Stimulated activated CD4-positive, alpha-beta T cell treated with anti-CD3 and anti-CD28 coated beads, Interleukin-12 subunit alpha, Interleukin-12 subunit beta, amount 100 ng/mL, for 4 hours (primary cell): ENCODE results near the gene ARID4B.
"Not testable (repeated sequence)": the region's sequence is repeated elsewhere in the genome, so short reads cannot be mapped to it uniquely, and the experiment has no call there.

Experiments used
- DNase-seq: peaks from one replicate; pipeline ENCODE4 v3.0.0-alpha.2; 2020

ARID4B gene

DNA sequence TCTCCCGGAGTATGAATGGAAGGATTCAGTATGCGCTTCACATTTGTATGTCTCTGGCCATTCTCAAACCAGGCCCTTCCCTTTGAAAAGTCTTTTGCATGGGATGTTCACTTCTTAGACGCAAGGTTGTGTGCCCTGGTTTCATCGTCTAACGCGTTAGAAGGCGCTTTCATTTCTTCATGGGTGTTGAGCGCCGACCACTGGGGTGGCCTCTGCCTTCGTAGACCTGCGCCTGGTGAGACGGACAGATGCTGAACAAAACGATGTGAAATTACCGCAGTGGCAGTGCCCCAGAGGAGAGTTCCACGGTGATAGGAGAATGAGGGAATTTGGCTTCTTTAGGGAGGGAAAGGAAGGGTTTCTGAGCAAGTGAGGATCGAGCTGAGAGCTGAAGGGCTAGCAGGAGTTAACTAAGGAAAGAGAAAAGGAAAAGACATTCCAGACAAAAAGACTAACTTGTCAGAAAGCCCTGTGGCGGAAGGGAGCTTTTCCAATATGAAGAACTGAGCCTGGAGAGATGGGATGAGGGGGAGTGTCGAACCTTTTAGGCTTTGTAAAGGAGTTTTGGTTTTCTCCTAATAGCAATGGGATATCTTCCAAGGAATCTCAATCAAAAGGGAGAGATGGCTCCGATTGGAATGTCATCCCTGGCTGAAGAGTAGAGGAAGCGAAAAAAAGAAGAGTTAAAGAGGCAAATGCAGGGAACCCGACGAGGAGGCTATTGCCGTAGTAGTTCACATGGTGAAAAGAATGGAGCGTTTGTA, 1.3 kb upstream of the ARID4B start:
- peak; percentile 23 for DNase-seq

DNA sequence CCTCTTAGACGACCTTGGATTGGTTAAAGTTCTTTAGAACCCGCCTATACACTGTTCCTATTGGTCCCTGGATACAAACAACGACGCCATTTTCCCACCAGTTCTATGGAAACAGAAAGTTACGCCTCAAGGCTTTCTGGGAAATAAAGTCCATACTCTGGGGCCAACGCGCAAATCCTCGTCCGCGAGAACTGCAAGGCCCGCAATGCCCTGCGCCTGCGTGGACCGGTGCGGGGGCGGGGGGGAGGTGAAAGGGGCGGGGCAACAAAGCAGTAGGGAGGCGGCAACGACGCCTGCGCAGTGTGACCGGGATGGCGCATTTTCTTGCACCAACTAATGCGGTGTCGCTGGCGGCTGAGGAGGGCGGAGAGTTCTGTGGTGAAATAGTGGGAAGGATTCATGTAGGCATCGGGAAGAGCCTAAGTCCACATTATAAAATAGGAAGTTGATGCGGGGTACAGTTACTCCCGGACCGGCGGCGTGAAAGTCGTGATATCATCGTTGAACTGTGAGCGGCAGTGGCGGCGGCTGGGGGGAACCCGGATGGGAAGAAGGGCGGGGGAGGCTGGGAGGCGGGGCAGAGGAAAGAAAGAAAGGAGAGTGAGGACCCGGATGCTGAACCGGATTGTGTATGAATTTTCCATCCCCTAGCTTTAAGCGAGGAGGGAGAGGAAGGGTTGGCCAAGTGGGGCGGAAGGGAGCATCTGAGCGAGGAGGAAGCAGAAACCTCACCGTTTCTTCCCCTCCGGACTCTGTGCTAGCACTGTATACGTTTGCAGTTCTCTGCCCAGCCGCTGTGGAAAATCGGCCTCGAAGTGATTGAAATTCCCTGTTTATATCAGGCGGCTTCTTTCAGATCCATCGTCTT, 526 bp upstream of the ARID4B start, which contains the start of gene GGPS1:
TSS of gene GGPS1 (plus strand) at position 300 of the 868 bp plus-strand sequence. CDS start 6,695 bp downstream, outside the sequence.
- DNase-seq = peak; percentile 99

DNA sequence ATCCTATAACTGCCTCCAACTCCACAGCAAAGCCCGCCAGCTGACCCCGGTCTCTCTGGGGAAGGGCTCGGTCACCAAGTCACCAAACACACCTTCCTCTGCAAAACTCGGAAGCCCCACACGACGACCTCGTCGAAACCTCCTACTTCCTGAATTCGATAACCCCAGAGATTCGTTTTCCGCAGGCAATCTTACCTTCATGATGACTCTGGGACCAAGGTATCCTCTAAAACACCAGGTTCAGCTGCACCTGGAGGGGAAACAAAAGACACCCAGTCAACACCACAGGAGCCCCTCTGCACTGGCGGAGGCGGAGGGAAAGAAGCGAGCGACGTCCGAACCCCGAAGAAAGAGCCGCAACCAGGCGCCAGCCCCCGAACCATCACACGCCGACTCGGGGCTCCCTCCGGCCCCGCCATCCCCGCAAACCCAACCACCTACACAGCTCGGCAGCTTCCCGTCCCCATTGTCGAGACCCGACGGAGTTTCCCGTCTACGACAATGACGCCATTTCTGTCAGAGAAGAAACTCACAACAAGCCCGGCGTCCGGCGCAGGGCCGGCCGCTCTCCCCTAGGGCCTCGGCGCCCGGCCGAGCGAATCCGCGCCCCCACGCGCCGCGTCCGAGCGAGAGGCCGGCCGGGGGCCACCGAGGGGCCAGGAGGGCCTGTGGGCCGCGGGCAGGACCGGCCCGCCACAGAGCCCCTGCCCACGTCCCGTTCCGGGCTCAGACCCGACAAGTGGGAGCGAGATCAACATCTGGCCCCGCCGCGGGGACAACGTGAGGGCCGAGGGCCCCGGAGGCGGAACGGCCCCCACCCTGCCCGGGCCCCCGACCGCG, 1.0 kb downstream of the ARID4B start:
- peak; percentile 50 for DNase-seq

DNA sequence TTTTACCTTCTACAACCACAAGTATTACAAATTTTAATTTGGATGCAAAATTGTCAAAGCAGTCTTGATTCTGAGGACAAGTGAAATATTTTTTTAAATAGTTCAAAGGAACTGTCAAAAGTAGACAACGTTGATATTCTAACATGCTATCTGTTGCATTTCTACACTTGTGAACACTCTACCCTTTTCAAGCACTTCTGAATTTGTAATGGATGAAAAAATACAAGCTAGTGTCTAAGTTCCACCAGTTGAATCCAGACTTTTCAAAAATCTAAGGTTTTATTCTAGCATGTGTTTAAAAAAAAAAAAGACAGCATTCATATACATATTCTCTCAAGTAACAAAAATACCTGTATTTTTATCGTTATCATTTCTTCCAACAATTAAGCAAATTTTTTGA, 2.1 kb downstream of the ARID4B start:
- DNase-seq = no peak

DNA sequence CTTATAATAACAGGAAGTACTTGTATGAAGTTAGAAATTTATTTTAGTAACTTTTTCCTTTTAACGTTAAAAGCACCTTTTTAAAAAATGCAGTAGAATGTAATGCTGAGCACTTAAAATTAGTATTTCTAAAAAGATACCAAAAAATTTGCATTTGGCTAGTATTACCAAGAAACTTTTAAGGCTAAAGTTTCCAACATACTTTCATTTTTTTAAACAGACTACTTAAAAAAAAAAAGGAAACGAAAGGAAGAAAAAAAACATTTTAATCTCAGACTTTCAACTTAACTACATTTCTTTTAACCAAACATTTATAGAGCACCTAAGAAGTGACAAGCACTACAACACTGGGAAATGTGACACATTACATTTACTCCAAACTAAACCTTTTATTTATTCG, 2.8 kb downstream of the ARID4B start:
- no peak for DNase-seq

DNA sequence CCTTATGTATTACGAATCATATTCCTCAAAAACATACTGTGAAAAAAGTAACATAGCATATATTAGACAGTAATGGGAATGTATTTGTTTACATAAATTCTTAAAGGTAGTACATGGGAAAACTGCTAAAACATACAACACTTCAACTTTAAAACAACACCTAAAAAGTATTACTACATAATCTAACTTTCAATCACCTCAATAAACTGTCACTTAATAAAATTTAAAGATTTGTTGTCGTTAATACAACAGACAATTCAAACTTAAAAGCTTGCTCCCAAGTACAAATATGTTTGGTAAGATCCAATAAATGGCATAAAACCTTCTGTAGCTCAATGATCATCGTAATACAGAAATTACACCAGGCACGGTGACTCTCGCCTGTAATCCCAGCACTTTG, 3.7 kb downstream of the ARID4B start:
- DNase-seq = no peak

DNA sequence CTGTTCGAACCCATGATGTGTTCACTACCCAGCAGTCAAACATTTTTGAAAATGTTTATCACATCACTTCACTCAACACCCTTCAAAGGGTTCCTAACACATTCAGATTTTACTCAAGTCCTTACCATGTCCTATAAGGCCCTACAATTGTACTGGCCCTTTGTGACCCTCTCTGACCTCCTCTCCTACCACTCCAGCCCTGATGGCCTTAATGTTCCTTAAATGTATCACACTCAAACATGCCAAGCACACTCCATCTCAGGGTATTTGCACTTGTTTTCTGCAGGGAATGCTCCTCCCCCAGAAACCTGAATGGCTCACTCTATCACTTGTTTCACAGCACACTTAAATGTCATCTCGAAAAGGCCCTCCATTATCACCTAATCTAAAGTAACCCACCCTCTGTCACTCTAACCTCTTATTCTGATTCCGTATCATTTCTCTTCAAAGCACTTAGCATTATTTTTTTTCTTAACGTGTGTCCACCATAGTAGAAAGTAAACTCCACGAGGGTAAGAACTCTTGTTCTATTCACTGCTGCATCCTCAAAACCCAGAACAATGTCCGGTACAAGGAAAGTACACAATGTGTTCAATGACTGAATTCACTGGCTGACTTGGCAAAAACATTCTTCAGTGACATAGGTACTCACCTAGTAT, 7.3 kb downstream of the ARID4B start:
- DNase-seq = no peak

DNA sequence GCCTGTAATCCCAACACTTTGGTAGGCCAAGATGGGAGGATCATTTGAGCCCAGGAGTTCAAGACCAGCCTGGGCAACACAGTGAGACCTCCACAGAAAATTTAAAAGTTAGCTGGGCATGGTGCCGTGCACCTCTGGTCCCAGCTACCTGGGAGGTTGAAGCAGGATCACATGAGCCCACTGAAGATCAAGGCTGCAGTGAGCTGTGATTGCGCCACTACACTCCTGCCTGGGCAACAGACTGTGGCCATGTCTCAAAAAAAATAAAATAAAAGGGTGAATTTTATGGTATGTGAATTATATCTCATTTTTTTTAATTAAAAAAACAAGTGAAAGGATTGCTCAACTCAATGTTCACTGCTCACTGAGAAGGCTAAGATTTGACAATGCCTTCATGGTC, 8.7 kb downstream of the ARID4B start:
- no peak for DNase-seq

DNA sequence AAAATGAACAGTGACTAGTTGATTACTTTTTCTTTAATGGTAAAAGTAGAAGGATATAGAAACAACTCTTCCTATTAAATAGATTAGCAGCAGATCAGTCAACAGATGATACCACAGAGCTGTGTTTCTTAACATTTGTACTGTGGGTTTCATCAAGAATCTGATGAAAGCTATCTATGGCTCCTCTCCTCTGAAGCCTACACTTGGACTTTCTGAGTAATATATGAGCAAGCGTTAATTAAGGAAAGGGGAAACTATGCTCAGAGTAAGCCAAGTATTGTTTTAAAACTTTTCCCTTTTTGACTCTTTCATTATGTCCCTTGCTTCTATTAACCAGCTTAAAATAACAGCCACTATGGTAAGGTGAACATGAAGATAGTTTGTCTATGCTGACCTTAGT, 10.8 kb downstream of the ARID4B start:
- DNase-seq = no peak

DNA sequence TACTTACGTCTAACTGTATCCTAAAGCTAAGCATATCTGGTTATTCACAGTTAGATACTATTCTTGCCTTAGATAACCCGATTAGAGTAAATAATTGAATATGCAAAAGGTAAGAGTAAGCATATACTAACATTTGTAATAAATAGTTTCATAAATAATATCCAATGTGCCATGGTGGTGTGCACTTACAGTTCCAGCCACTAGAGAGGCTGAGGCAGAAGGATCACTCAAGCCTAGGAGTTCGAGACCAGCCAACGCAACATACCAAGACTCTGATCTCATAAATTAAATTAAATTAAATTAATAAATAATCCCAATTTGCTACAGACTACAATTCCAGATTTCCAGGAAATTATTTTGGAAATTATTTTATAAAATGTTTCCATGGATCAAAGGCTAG, 12.2 kb downstream of the ARID4B start:
- DNase-seq = no peak

DNA sequence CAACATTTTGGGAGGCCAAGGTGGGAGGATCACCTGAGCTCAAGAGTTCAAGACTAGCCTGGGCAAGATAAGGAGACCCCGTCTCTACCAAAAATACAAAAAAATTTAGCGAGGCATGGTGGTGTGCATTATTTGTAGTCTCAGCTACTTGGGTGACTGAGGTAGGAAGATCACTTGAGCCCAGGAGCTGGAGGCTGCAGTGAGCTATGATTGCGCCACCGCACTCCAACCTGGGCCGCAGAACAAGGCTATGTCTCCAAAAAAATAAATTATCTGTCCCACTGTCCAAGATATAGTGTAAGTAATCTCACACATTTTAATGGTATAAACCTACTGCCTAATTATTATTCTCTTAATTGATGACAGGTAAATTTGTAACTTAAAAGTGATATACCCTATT, 12.8 kb downstream of the ARID4B start:
- DNase-seq = no peak

DNA sequence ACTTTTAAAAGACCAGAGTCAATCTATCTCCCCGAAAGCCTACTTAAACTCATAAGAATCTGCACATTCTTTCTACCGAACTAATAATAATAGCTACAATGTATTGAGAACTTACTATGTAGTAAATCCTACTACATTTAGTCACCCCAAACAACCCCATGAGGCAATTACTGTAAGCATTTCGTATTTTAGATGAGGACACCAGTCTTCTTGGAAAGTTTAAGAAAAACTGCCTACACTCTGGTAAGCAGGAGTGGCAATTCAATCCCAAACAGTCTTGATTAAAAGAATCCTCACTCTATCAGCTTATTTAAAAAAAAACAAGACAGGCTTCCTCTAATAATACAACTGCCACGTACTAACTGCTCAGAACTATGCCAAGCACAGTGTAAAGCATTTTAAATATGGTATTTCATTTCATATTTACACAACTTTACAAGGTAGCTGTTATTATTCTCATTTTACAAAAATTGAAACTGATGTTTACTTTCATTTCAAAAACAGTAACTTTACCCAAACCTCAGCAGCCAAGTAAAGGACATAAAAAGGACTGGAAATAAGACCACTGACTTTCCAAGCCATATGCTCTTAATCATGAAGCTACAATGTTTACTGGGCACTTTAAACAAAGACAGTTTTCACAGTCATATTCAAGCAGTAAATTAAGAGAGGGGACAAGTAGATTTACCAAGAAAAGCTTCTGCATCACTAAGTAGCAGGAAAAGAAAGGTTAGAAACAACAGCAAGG, 13.9 kb downstream of the ARID4B start:
- DNase-seq = no peak

DNA sequence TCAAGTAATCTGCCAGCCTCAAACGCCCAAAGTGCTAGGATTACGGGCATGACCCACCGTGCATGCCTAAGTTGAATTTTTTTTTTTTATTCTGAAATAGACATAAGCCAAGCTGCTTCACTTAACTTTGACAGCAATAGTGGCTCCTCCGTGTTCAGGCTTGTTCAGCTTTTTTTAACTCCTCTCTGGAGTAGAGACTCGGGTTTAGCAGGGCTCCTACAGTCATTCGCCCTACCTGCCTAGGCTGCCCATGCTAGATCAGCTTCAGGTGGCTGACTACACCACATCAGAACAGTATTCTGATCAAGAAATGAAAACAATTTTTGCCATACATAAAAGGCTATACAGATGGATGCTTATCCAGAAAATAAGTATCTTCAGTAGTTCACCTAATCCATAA, 14.7 kb downstream of the ARID4B start:
- no peak for DNase-seq

DNA sequence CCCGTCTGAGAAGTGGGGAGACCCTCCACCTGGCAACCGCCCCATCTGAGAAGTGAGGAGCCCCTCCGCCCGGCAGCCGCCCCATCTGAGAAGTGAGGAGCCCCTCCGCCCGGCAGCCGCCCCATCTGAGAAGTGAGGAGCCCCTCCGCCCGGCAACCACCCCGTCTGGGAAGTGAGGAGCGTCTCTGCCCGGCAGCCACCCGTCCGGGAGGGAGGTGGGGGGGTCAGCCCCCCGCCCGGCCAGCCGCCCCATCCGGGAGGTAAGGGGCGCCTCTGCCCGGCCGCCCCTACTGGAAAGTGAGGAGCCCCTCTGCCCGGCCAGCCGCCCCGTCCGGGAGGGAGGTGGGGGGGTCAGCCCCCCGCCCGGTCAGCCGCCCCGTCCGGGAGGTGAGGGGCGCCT, 18.8 kb downstream of the ARID4B start:
- DNase-seq = not testable (repeated sequence)

DNA sequence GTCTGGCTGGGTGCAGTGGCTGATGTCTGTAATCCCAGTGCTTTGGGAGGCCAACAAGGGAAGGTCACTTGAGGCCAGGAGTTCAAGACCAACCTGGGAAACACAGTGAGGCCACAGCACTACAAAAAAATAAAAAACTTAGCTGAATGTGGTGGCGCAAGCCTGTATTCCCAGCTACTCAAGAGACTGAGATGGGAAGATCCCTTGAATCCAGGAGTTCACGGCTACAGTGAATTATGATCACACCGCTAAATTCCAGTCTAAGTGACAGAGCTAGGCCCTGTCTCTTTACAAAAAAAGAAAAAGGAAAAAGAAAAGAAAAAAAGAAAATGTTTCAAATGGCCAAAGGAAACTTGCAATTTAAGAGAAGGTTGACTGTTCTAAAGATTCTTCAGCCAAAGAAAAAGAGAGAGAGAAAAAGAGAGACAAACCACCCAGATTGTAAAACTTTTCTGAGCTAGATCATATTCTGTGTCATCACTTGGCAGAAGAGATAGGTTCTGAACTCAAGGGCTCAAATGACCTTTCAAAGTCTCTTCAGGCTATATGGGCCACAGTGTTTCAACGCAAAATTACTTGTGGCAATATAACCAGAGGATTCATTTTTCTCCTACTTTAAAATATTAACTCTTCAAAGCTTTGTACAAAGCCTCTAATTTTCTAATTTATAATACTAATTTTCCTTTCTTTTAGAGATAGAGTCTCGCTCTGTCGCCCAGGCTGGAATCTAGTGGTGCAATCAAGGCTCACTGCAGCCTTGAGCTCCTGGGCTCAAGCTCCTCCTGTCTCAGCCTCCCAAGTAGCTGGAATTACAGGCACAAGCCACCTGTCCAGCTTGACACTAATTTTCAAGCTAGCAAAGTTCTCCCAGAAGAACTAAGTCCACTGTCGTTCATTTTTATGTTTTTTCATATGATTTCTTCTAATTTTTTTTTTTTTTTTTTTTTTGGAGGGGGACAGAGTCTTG, 20.5 kb downstream of the ARID4B start:
- DNase-seq = no peak

DNA sequence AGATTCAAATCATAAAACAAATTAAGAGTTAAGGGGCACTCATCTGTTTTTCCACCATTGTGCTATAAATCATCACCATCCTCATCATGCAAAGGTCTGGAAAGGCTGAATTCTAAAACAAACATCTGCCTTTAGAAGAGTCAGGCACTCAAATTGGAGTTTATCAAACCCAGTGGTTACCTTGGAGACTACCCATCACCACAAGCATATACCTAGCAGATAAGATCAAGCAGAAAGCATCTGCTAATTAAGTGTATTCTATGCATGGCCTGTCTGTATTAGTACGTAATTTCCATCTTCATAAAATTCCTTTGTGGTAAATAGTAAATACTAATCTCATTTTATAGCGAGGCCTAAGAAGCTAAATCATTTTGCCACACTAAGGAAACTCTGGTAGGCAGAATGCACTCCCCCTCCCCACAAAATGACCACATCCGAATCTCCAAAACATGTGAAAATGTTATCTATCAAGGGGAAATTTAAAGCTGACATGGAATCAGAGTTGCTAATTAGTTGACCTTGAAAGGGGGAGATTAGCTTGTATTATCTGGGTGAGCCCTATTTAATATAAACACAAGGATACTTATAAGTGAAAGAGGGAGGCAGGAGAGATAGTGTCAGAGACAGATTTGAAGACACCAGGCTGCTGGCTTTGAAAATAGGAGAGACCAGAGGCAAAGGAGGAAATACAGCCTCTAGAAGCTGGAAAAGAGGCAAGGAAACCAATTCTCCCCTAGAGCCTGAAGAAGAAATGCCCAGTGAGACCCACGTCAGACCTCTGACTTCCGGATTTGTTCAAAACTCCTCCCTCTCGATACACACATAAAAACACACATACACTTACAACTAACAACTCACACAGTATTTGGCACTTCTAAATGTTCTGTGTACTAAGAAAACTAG, 23.2 kb downstream of the ARID4B start:
- no peak for DNase-seq

DNA sequence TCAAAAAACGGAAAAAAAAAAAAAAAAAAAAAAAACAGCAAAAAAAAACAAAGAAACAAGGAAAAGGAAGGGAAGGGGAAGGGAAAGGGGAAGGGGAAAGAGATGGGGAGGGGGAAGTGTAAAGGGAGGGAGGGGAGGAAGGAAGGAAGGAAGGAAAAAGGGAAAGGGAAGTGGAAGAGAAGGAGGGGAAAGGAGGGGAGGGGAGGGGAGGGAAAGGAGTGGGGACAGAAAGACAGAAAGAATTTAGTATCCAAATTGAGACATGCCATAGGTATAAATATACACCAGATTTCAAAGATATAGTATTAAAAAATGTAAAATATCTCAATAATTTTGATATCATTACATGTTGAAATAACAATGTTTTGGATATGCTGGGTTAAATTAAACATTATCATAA, 25.8 kb downstream of the ARID4B start:
- DNase-seq = no peak

DNA sequence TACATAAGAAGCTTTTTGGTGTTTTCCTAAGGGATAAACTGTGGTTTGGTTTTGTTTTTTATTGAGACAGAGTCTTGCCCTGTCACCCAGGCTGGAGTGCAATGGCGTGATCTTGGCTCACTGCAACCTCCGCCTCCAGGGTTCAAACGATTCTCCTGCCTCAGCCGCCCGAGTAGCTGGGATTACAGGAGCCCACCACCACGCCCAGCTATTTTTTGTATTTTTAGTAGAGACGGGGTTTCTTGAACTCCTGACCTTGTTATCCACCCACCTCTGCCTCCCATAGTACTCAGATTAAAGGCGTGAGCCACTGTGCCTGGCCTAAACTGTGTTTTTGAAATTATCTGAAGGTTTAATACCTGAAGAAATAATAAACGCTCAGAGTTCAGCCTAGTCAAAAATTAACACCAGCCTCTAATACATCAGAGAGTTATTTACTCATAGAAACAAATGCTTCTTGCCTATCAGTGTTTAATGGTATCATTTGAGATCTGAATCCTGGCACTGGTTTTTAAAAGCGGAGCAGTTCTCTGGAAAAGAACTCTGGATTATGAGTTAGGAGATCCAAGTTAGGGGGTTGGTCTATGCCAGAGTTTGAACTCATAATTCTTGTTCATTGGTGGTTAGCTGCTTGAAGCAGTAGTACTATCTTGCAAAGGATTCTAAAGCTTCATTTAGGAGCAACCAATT, 28.7 kb downstream of the ARID4B start:
- DNase-seq = no peak

DNA sequence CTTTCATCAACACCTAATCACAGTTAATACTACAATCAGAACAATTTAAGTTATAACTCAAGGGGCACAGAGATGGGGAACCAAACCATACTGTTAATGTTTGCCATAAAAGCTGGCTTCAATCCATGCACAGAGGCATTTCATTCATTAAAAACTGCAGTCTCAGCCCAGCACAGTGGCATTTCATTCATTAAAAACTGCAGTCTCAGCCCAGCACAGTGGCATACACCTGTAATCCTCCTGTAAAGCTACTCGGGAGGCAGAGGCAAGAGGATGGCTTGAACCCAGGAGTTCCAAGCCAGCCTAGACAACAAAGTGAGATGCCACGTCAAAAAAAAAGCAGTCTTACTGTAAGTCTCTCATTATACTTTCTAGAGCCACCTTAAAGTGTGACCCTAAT, 29.2 kb downstream of the ARID4B start:
- DNase-seq = no peak
